Caco-2 (cell line): ENCODE measurements around the gene ABL1. TPM values are rescaled to one million over a fixed set of nuclear protein-coding genes. Genes with fewer than 3 reads are reported as not detected.

Experiments
- BruUV-seq: library from RNA; stranded (reverse); fragments of 400-500 nt; replicated peaks from 2 replicates; lab custom pipeline; 2021; lab: Mats Ljungman, UMichigan
- CTCF ChIA-PET: fragments of 300-600 bp; sonication (Branson Sonifier 250); formaldehyde crosslinking; loops from one replicate; lab custom pipeline; 2022; ENCODE audit warnings: antibody characterized with exemption; lab: Charles Lee
- POLR2A ChIA-PET: fragments of 300-600 bp; sonication (Branson Sonifier 250); formaldehyde crosslinking; loops from one replicate; lab custom pipeline; 2022; ENCODE audit warnings: antibody characterized with exemption; lab: Charles Lee
- DNase-seq, 2 experiments: peaks; one replicate each; pipeline versions ENCODE4 v3.0.0 to v3.0.0-alpha.2; 2020 to 2022
- H3K27me3 ChIP-seq: replicated peaks from 2 replicates; pipeline ENCODE4 v1.6.0; 2011; ENCODE audit warnings: low read length; ENCODE audit not compliant: control insufficient read depth, insufficient read depth
- H3K36me3 ChIP-seq: 2 replicates; pipeline ENCODE4 v1.5.1; 2011; ENCODE audit warnings: low read length; ENCODE audit not compliant: control insufficient read depth, insufficient read depth
- H3K4me1 ChIP-seq: fragments of 250-450 bp; sonication (Bioruptor Pico); 2 replicates; pipeline ENCODE4 v1.5.1; 2020; ENCODE audit warnings: mild to moderate bottlenecking
- H3K4me3 ChIP-seq: 2 replicates; pipeline ENCODE4 v1.5.1; 2011; ENCODE audit warnings: low read depth, mild to moderate bottlenecking, control low read depth, low read length
- H3K9me3 ChIP-seq: fragments of 250-450 bp; sonication (Bioruptor Pico); 2 replicates; pipeline ENCODE4 v1.5.1; 2020; ENCODE audit warnings: mild to moderate bottlenecking, moderate library complexity
- H3K27ac Mint-ChIP-seq: one replicate; pipeline ENCODE4 v1.8.0; 2022; ENCODE audit warnings: mixed read lengths; ENCODE audit not compliant: unreplicated experiment
- H3K27me3 Mint-ChIP-seq: one replicate; pipeline ENCODE4 v1.8.0; 2022; ENCODE audit warnings: mixed read lengths; ENCODE audit not compliant: insufficient read depth, unreplicated experiment
- H3K36me3 Mint-ChIP-seq: one replicate; pipeline ENCODE4 v1.8.0; 2022; ENCODE audit warnings: mild to moderate bottlenecking, mixed read lengths; ENCODE audit not compliant: insufficient read depth, unreplicated experiment
- H3K4me1 Mint-ChIP-seq: one replicate; pipeline ENCODE4 v1.8.0; 2022; ENCODE audit warnings: low read depth, mixed read lengths; ENCODE audit not compliant: unreplicated experiment
- H3K4me3 Mint-ChIP-seq: one replicate; pipeline ENCODE4 v1.8.0; 2022; ENCODE audit warnings: mild to moderate bottlenecking, moderate library complexity, mixed read lengths; ENCODE audit not compliant: unreplicated experiment
- H3K9me3 Mint-ChIP-seq: one replicate; pipeline ENCODE4 v1.8.0; 2022; ENCODE audit warnings: mixed read lengths; ENCODE audit not compliant: unreplicated experiment
- intact Hi-C: fragments of 100-400 bp; cut with micrococcal nuclease; formaldehyde crosslinking; loops from one replicate; pipeline ENCODE4 v1.10.0; 2022; ENCODE audit not compliant: unreplicated experiment
- total RNA-seq: library from RNA; stranded (reverse); gene quantifications from 2 replicates; pipeline ENCODE4 v1.2.3, GENCODE V29; 2022
- TF ChIP-seq, protein P1 (sequence below), 2 experiments: fragments of 200-600 bp in 1 of 2; IDR thresholded peaks; 1 replicate in 1 of 2; 2 replicates in 1 of 2; pipeline versions ENCODE4 v1.5.1 to v1.8.0; 2011 to 2022; ENCODE audit warnings: antibody characterized with exemption in 1 of 2, control low read depth in 1 of 2, inconsistent platforms in 1 of 2, low read depth in 1 of 2, low read length in 1 of 2, mild to moderate bottlenecking in 1 of 2, moderate library complexity in 1 of 2; ENCODE audit not compliant: insufficient read depth in 1 of 2, severe bottlenecking in 1 of 2, unreplicated experiment in 1 of 2

ABL1 gene
- total RNA-seq, 1 experiment from 2014 or later, result 55.2 TPM

GRCh38 chr9:130872508-130872907 lies 37.5 kb downstream of the ABL1 start:
- CTCF ChIA-PET, result interaction anchor here (0.6 to 0.7 kb wide), 2 partner anchors 8 to 184 kb away, joined by 3 read pairs; no protein-coding TSS in a partner anchor
- POLR2A ChIA-PET, result no interaction called here
- H3K27me3 Mint-ChIP-seq, result no peaks in the 10 kb centered on the region

GRCh38 chr9:130872912-130873503 lies 38.0 kb downstream of the ABL1 start:
- Histone ChIP-seq H3K4me1 (no peaks in the 10 kb centered on the region), H3K4me3 (no peak overlapping the region), H3K9me3 (no peaks in the 10 kb centered on the region), H3K36me3 (peaks cover 6% of the 10 kb centered on the region), H3K27me3 (no peaks in the 10 kb centered on the region)
- intact Hi-C loops, result no loop called here
- Mint-ChIP-seq H3K4me3 (no peak overlapping the region), H3K9me3 (no peaks in the 10 kb centered on the region), H3K27ac (no peak overlapping the region), H3K27me3 (no peaks in the 10 kb centered on the region), H3K4me1 (no peaks in the 10 kb centered on the region), H3K36me3 (peaks cover 73% of the 10 kb centered on the region)
- no TSS peak for BruUV-seq
- TF ChIP-seq, protein P1, sequence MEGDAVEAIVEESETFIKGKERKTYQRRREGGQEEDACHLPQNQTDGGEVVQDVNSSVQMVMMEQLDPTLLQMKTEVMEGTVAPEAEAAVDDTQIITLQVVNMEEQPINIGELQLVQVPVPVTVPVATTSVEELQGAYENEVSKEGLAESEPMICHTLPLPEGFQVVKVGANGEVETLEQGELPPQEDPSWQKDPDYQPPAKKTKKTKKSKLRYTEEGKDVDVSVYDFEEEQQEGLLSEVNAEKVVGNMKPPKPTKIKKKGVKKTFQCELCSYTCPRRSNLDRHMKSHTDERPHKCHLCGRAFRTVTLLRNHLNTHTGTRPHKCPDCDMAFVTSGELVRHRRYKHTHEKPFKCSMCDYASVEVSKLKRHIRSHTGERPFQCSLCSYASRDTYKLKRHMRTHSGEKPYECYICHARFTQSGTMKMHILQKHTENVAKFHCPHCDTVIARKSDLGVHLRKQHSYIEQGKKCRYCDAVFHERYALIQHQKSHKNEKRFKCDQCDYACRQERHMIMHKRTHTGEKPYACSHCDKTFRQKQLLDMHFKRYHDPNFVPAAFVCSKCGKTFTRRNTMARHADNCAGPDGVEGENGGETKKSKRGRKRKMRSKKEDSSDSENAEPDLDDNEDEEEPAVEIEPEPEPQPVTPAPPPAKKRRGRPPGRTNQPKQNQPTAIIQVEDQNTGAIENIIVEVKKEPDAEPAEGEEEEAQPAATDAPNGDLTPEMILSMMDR (IDR thresholded peaks at IDR 0.05; ENCODE audit: insufficient read depth in 1 of 2, low read depth in 1 of 2, low read length in 1 of 2, severe bottlenecking in 1 of 2, unreplicated experiment in 1 of 2), result no peak
- DNase-seq, result no peak
- ChIA-PET POLR2A (no interaction called here), CTCF (no interaction called here)

More at GRCh38 chr9:130872508-130872907, 37.5 kb downstream of the ABL1 start:
- TF ChIP-seq, protein P1 (IDR thresholded peaks at IDR 0.05; ENCODE audit: insufficient read depth in 1 of 2, low read depth in 1 of 2, low read length in 1 of 2, severe bottlenecking in 1 of 2, unreplicated experiment in 1 of 2), result no peak
- Mint-ChIP-seq H3K27ac (no peak overlapping the region), H3K9me3 (no peaks in the 10 kb centered on the region), H3K36me3 (peaks cover 69% of the 10 kb centered on the region), H3K4me1 (no peaks in the 10 kb centered on the region), H3K4me3 (no peak overlapping the region)
- BruUV-seq, result no TSS peak
- Histone ChIP-seq H3K4me3 (no peak overlapping the region), H3K9me3 (no peaks in the 10 kb centered on the region), H3K27me3 (no peaks in the 10 kb centered on the region), H3K4me1 (no peaks in the 10 kb centered on the region), H3K36me3 (peaks cover 7% of the 10 kb centered on the region)
- intact Hi-C loops, result no loop called here
- DNase-seq, result no peak

GRCh38 chr9:130873966-130874365 lies 38.9 kb downstream of the ABL1 start:
- ChIA-PET POLR2A (no interaction called here), CTCF (no interaction called here)
- H3K27ac Mint-ChIP-seq, result no peak overlapping the region
- Histone ChIP-seq H3K36me3 (peaks cover 6% of the 10 kb centered on the region), H3K9me3 (no peaks in the 10 kb centered on the region), H3K4me1 (no peaks in the 10 kb centered on the region), H3K4me3 (no peak overlapping the region), H3K27me3 (no peaks in the 10 kb centered on the region)
- no peaks in the 10 kb centered on the region for H3K9me3 Mint-ChIP-seq
- no peaks in the 10 kb centered on the region for H3K4me1 Mint-ChIP-seq
- no peaks in the 10 kb centered on the region for H3K27me3 Mint-ChIP-seq
- intact Hi-C loops, result no loop called here
- BruUV-seq, result no TSS peak
- H3K4me3 Mint-ChIP-seq, result no peak overlapping the region
- TF ChIP-seq, protein P1 (IDR thresholded peaks at IDR 0.05; ENCODE audit: insufficient read depth in 1 of 2, low read depth in 1 of 2, low read length in 1 of 2, severe bottlenecking in 1 of 2, unreplicated experiment in 1 of 2), result no peak
- no peak for DNase-seq
- peaks cover 79% of the 10 kb centered on the region for H3K36me3 Mint-ChIP-seq
